ENCODE data around the gene SKAP2.

DNA sequence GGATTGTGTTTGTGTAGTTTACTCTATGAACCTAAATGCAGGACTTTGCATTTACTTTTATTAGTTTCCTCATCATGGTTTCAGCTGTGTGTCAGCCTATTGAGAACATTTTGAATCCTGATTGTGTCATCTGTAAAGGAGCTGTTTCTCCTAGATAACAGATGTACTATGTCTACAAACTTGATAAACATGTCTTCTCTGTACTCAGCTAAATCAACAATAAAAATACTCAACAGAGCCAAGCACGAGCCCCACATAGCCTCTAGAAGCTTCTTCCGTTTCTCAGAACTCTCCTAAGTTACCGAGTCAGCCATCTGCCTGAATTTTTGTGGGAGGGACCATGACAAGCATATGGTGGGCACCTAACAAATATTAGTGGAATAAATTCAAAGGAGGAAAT lies 234.7 kb downstream of the SKAP2 start:
- TF ChIP-seq, protein P1, sequence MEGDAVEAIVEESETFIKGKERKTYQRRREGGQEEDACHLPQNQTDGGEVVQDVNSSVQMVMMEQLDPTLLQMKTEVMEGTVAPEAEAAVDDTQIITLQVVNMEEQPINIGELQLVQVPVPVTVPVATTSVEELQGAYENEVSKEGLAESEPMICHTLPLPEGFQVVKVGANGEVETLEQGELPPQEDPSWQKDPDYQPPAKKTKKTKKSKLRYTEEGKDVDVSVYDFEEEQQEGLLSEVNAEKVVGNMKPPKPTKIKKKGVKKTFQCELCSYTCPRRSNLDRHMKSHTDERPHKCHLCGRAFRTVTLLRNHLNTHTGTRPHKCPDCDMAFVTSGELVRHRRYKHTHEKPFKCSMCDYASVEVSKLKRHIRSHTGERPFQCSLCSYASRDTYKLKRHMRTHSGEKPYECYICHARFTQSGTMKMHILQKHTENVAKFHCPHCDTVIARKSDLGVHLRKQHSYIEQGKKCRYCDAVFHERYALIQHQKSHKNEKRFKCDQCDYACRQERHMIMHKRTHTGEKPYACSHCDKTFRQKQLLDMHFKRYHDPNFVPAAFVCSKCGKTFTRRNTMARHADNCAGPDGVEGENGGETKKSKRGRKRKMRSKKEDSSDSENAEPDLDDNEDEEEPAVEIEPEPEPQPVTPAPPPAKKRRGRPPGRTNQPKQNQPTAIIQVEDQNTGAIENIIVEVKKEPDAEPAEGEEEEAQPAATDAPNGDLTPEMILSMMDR (IDR thresholded peaks at IDR 0.05): no peak
- no peak for TF ChIP-seq EP300 (IDR thresholded peaks at IDR 0.05)
- no peak for TF ChIP-seq POLR2AphosphoS5 (IDR thresholded peaks at IDR 0.05)
